Smooth muscle cell (in vitro differentiated cells): Measurements from ENCODE around the gene RGS14. TPM values are rescaled to one million over a fixed set of nuclear protein-coding genes. Genes with fewer than 3 reads are reported as not detected.
"Not testable (repeated sequence)": the region's sequence is repeated elsewhere in the genome, so short reads cannot be mapped to it uniquely, and the experiment has no call there.

Source experiments
- DNase-seq: peaks from one replicate; lab custom pipeline; 2025; ENCODE audit not compliant: unreplicated experiment; lab: John Stamatoyannopoulos, UW
- H2AFZ ChIP-seq: fragments of 200-600 bp; sonication (generic); 2 replicates; pipeline ENCODE4 v1.6.0; 2016; ENCODE audit warnings: antibody characterized with exemption, low read depth, mild to moderate bottlenecking
- H3F3A ChIP-seq: fragments of 200-600 bp; sonication (generic); 2 replicates; pipeline ENCODE4 v1.6.0; 2017; ENCODE audit warnings: antibody characterized with exemption, low read depth
- H3K27ac ChIP-seq: fragments of 200-600 bp; sonication (generic); 2 replicates; pipeline ENCODE4 v1.5.1; 2016; ENCODE audit warnings: low read depth, mild to moderate bottlenecking
- H3K27me3 ChIP-seq: fragments of 200-600 bp; sonication (generic); 2 replicates; pipeline ENCODE4 v1.6.1; 2016; ENCODE audit warnings: low read depth, mild to moderate bottlenecking
- H3K36me3 ChIP-seq: fragments of 200-600 bp; sonication (generic); 2 replicates; pipeline ENCODE4 v1.5.1; 2016; ENCODE audit warnings: low read depth
- H3K4me1 ChIP-seq: fragments of 200-600 bp; sonication (generic); 2 replicates; pipeline ENCODE4 v1.5.1; 2016; ENCODE audit warnings: low read depth
- H3K4me2 ChIP-seq: fragments of 200-600 bp; sonication (generic); 2 replicates; pipeline ENCODE4 v1.6.0; 2016; ENCODE audit warnings: mild to moderate bottlenecking
- H3K4me3 ChIP-seq: fragments of 200-600 bp; sonication (generic); 2 replicates; pipeline ENCODE4 v1.5.1; 2016; ENCODE audit warnings: mild to moderate bottlenecking
- H3K79me2 ChIP-seq: fragments of 200-600 bp; sonication (generic); 2 replicates; pipeline ENCODE4 v1.6.0; 2016; ENCODE audit warnings: low read depth, mild to moderate bottlenecking
- H3K9ac ChIP-seq: fragments of 200-600 bp; sonication (generic); 2 replicates; pipeline ENCODE4 v1.6.0; 2016; ENCODE audit warnings: low read depth
- H3K9me3 ChIP-seq: fragments of 200-600 bp; sonication (generic); replicated peaks from 2 replicates; pipeline ENCODE4 v1.5.1; 2016; ENCODE audit warnings: low read depth
- H4K20me1 ChIP-seq: fragments of 200-600 bp; sonication (generic); 2 replicates; pipeline ENCODE4 v1.6.0; 2016; ENCODE audit warnings: low read depth
- WGBS: methylation state at CpG from one replicate; pipeline ENCODE4 v1.1.7; 2016; ENCODE audit warnings: low lambda C conversion rate; 5-methylcytosine and 5-hydroxymethylcytosine counted together
- polyA plus RNA-seq: library from polyadenylated mRNA; unstranded; fragments of >200 nt; fragmentation: Nextera tagmentation; extraction: Ambion mirVana; gene quantifications from 2 replicates; pipeline ENCODE4 v1.2.1, GENCODE V29; 2016
- total RNA-seq: library from RNA; depleted of rRNA; stranded (reverse); fragments of >200 nt; gene quantifications from 2 replicates; pipeline ENCODE4 v1.2.3, GENCODE V29; 2014
- TF ChIP-seq, protein P1 (sequence below): fragments of 200-600 bp; sonication (generic); IDR thresholded peaks from 2 replicates; pipeline ENCODE4 v1.5.1; 2017; ENCODE audit warnings: borderline replicate concordance, mild to moderate bottlenecking, antibody characterized with exemption; ENCODE audit not compliant: insufficient read depth, poor library complexity, severe bottlenecking

Gene RGS14
- total and polyA plus RNA-seq, 2 experiments from 2014 or later, result 6.0 to 23.3 TPM

- Histone ChIP-seq H3K27me3 (no peaks in the 10 kb centered on the region), H3K4me1 (no peaks in the 10 kb centered on the region), H4K20me1 (no peaks in the 10 kb centered on the region), H3F3A (peaks cover 7% of the 10 kb centered on the region), H3K4me2 (no peak overlapping the region), H3K27ac (no peak overlapping the region), H3K36me3 (no peaks in the 10 kb centered on the region), H2AFZ (no peak overlapping the region), H3K9ac (no peak overlapping the region), H3K79me2 (no peaks in the 10 kb centered on the region), H3K9me3 (no peaks in the 10 kb centered on the region), H3K4me3 (no peak overlapping the region)
- no peak for DNase-seq
- 76% methylated on average over 5 of the region's 5 CpGs for WGBS
- TF ChIP-seq, protein P1, sequence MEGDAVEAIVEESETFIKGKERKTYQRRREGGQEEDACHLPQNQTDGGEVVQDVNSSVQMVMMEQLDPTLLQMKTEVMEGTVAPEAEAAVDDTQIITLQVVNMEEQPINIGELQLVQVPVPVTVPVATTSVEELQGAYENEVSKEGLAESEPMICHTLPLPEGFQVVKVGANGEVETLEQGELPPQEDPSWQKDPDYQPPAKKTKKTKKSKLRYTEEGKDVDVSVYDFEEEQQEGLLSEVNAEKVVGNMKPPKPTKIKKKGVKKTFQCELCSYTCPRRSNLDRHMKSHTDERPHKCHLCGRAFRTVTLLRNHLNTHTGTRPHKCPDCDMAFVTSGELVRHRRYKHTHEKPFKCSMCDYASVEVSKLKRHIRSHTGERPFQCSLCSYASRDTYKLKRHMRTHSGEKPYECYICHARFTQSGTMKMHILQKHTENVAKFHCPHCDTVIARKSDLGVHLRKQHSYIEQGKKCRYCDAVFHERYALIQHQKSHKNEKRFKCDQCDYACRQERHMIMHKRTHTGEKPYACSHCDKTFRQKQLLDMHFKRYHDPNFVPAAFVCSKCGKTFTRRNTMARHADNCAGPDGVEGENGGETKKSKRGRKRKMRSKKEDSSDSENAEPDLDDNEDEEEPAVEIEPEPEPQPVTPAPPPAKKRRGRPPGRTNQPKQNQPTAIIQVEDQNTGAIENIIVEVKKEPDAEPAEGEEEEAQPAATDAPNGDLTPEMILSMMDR, result no peak
Measured at GRCh38 chr5:177374211-177374610, 16.5 kb downstream of the RGS14 start.

DNA sequence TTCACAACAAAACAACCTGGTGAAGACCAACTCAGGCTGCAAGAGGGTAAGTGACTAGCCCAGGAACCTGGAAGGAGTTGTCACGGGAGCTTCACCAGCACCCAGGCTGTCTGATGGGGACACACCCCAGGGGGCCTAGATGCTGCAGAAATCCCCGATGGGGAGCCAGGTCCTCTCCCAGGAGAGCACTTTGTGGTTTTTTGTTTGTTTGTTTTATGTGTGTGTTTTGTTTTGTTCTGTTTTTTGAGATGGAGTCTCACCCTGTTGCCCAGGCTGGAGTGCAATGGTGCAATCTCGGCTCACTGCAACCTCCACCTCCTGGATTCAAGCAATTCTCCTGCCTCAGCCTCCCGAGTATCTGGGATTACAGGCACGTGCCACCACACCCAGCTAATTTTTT lies 17.8 kb downstream of the RGS14 start:
- DNase-seq, H3K36me3 ChIP-seq, H3K4me3 ChIP-seq, H3K9ac ChIP-seq, H3K79me2 ChIP-seq, H3K4me1 ChIP-seq, H3K27ac ChIP-seq, H3K27me3 ChIP-seq, H3K4me2 ChIP-seq, H3F3A ChIP-seq, H4K20me1 ChIP-seq, H3K9me3 ChIP-seq, H2AFZ ChIP-seq: not testable (repeated sequence)
- 82% methylated on average over 5 of the region's 5 CpGs for WGBS

DNA sequence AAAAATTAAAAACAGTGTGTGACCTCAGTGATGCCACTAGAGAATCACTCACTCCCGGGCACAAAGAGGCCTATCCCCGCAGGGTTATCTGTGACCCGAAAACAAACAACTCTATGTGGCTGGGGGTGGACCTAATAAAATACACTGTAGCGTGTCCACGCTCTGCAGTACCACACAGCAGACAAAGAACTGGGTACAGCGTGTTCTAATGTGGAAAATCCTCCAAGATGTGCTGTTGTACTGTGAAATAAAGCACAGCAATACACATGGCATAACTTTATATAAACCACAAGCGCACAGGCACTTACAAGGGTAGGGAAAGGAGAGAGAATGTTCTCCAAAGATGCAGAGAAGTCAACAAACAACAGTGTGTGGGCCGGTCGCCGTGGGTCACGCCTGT lies 18.4 kb downstream of the RGS14 start:
- WGBS, result 92% methylated on average over 11 of the region's 11 CpGs
- no peaks in the 10 kb centered on the region for H4K20me1 ChIP-seq
- no peak overlapping the region for H2AFZ ChIP-seq
- H3K27me3 ChIP-seq, result no peaks in the 10 kb centered on the region
- H3K4me2 ChIP-seq, result no peak overlapping the region
- H3K9me3 ChIP-seq, result no peaks in the 10 kb centered on the region
- H3K4me3 ChIP-seq, result no peak overlapping the region
- no peak overlapping the region for H3K27ac ChIP-seq
- H3K4me1 ChIP-seq, result no peaks in the 10 kb centered on the region
- no peaks in the 10 kb centered on the region for H3F3A ChIP-seq
- TF ChIP-seq, protein P1, result no peak
- DNase-seq, result no peak
- no peaks in the 10 kb centered on the region for H3K36me3 ChIP-seq
- no peaks in the 10 kb centered on the region for H3K79me2 ChIP-seq
- no peak overlapping the region for H3K9ac ChIP-seq

DNA sequence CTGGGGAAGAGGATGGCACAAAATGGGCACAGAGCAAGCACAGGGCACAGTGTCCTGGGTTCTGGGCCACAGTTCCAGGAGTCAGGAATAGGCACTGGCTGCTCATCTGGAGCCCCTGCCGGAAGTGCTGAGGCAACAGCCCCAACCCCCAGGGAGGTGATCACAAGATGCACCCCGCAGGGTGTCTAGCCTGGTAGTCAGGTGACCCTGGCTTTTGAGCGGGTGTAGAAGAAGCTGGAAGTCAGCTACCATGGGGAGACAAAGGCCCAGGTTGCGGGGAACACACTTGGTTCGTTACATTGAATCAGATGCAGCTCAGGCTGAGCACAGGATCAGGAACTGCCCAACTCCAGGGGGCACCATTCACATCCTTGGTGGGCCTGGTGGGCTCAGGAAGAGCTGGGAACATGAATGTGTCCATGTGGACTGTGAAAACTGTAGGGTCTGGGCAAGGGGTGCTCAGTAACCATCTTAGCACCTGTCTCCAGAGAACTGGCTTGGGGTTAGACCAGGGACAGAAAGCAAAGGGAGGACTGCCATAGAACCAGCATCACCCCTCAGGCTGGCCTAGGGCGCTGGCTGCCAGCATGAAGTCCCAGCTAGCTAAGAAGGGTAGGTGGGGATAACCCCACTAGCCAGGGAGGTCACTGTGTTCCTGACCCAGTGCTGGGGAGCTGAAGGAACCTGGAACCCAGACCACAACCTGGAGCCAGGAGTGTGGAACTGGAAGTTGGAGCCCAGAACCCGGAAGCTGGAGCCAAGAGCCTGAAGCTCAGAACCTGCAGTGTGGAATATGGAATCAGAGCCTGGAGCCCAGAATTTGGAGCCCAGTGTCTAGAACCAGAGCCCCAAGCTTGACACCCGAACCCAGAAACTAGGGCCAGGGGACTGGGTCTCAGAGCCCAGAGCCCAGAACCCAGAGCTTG lies 20.4 kb downstream of the RGS14 start:
- Histone ChIP-seq H3K9ac (no peak overlapping the region), H3K27ac (no peak overlapping the region), H3F3A (no peaks in the 10 kb centered on the region), H3K9me3 (no peaks in the 10 kb centered on the region), H3K36me3 (no peaks in the 10 kb centered on the region), H3K79me2 (no peaks in the 10 kb centered on the region), H2AFZ (no peak overlapping the region), H3K4me2 (no peak overlapping the region), H4K20me1 (no peaks in the 10 kb centered on the region), H3K4me1 (no peaks in the 10 kb centered on the region), H3K4me3 (no peak overlapping the region), H3K27me3 (no peaks in the 10 kb centered on the region)
- no peak for DNase-seq
- 83% methylated on average over 8 of the region's 8 CpGs for WGBS
- TF ChIP-seq, protein P1, result no peak
